PC-9 (cell line): Measurements from ENCODE around the gene DDX43. TPM values are rescaled to one million over a fixed set of nuclear protein-coding genes. Genes with fewer than 3 reads are reported as not detected.

ENCODE experiments used
- BruUV-seq: library from RNA; stranded (reverse); fragments of 400-500 nt; replicated peaks from 2 replicates; lab custom pipeline; 2021; lab: Mats Ljungman, UMichigan
- CTCF ChIA-PET: fragments of 300-600 bp; sonication (Branson Sonifier 250); formaldehyde crosslinking; loops from one replicate; lab custom pipeline; 2022; ENCODE audit warnings: antibody characterized with exemption; lab: Charles Lee
- POLR2A ChIA-PET: fragments of 300-600 bp; sonication (Branson Sonifier 250); formaldehyde crosslinking; loops from one replicate; lab custom pipeline; 2022; ENCODE audit warnings: antibody characterized with exemption; ENCODE audit not compliant: unreplicated experiment; lab: Charles Lee
- DNase-seq, 2 experiments: peaks; one replicate each; pipeline versions ENCODE4 v3.0.0 to v3.0.0-alpha.2; 2015 to 2022; ENCODE audit warnings: mixed read lengths in 1 of 2
- H2AFZ ChIP-seq: fragments of 200-600 bp; sonication (generic); 2 replicates; pipeline ENCODE4 v1.8.1; 2017; ENCODE audit warnings: antibody characterized with exemption
- H3F3A ChIP-seq: fragments of 200-600 bp; sonication (generic); 2 replicates; pipeline ENCODE4 v1.8.1; 2017; ENCODE audit warnings: antibody characterized with exemption, mild to moderate bottlenecking, low read depth; ENCODE audit not compliant: insufficient read depth
- H3K27ac ChIP-seq: fragments of 200-600 bp; sonication (generic); 2 replicates; pipeline ENCODE4 v1.6.1; 2016; ENCODE audit warnings: mixed run types
- H3K27me3 ChIP-seq: fragments of 200-600 bp; sonication (generic); 2 replicates; pipeline ENCODE4 v1.6.1; 2016; ENCODE audit warnings: low read depth, mixed run types; ENCODE audit not compliant: insufficient read depth
- H3K36me3 ChIP-seq: fragments of 200-600 bp; sonication (generic); 2 replicates; pipeline ENCODE4 v1.6.1; 2016; ENCODE audit warnings: low read depth, mixed run types
- H3K4me1 ChIP-seq: fragments of 200-600 bp; sonication (generic); replicated peaks from 2 replicates; pipeline ENCODE4 v1.6.1; 2016; ENCODE audit warnings: mixed run types; ENCODE audit not compliant: insufficient read depth
- H3K4me2 ChIP-seq: fragments of 200-600 bp; sonication (generic); 2 replicates; pipeline ENCODE4 v1.6.1; 2017; ENCODE audit warnings: mixed run types
- H3K4me3 ChIP-seq: fragments of 200-600 bp; sonication (generic); 2 replicates; pipeline ENCODE4 v1.6.1; 2016; ENCODE audit warnings: mixed run types
- H3K79me2 ChIP-seq: fragments of 200-600 bp; sonication (generic); 2 replicates; pipeline ENCODE4 v1.6.1; 2017; ENCODE audit warnings: low read depth, mixed run types
- H3K9me2 ChIP-seq: fragments of 200-600 bp; sonication (generic); 2 replicates; pipeline ENCODE4 v1.8.1; 2017; ENCODE audit warnings: mild to moderate bottlenecking; ENCODE audit not compliant: insufficient read depth
- H3K9me3 ChIP-seq: fragments of 200-600 bp; sonication (generic); 2 replicates; pipeline ENCODE4 v1.8.1; 2016; ENCODE audit warnings: low read depth; ENCODE audit not compliant: insufficient read depth
- H4K20me1 ChIP-seq: fragments of 200-600 bp; sonication (generic); 2 replicates; pipeline ENCODE4 v1.8.1; 2017; ENCODE audit not compliant: insufficient read depth
- EZH2 ChIP-seq: fragments of 200-600 bp; sonication (generic); IDR thresholded peaks from 2 replicates; pipeline ENCODE4 v1.8.0; 2017; ENCODE audit warnings: antibody characterized with exemption, low read depth
- intact Hi-C: fragments of 100-400 bp; cut with micrococcal nuclease; formaldehyde crosslinking; loops from one replicate; pipeline ENCODE4 v1.10.0; 2022; ENCODE audit not compliant: unreplicated experiment
- total RNA-seq: library from RNA; stranded (reverse); gene quantifications from 2 replicates; pipeline ENCODE4 v1.2.3, GENCODE V29; 2021
- TF ChIP-seq, protein P1 (sequence below): fragments of 200-600 bp; sonication (generic); conservative IDR thresholded peaks from 2 replicates; pipeline ENCODE4 v1.6.1; 2017; ENCODE audit warnings: mixed run types, antibody characterized with exemption, mild to moderate bottlenecking, moderate library complexity

Gene DDX43
- total RNA-seq, 1 experiment from 2014 or later, result 5.0 TPM

- intact Hi-C loops, result loop anchor here (5.0 kb wide), 1 partner anchor 47 kb away; no protein-coding TSS in a partner anchor
- Histone ChIP-seq H3K9me3 (no peaks in the 10 kb centered on the region), H3K27me3 (no peaks in the 10 kb centered on the region), H4K20me1 (no peaks in the 10 kb centered on the region), H3K4me3 (no peak overlapping the region), H3K27ac (no peak overlapping the region), H3K36me3 (peaks cover 4% of the 10 kb centered on the region; the same call in 1 of the 2 replicates), H3K9me2 (no peaks in the 10 kb centered on the region), H3F3A (peaks cover 32% of the 10 kb centered on the region), H3K79me2 (peaks cover 28% of the 10 kb centered on the region), H3K4me2 (no peak overlapping the region), H3K4me1 (peaks cover 19% of the 10 kb centered on the region), H2AFZ (no peak overlapping the region)
- ChIA-PET POLR2A (no interaction called here), CTCF (no interaction called here)
- BruUV-seq, result no TSS peak
- no peak for DNase-seq
- no peak for TF ChIP-seq EZH2
- TF ChIP-seq, protein P1, sequence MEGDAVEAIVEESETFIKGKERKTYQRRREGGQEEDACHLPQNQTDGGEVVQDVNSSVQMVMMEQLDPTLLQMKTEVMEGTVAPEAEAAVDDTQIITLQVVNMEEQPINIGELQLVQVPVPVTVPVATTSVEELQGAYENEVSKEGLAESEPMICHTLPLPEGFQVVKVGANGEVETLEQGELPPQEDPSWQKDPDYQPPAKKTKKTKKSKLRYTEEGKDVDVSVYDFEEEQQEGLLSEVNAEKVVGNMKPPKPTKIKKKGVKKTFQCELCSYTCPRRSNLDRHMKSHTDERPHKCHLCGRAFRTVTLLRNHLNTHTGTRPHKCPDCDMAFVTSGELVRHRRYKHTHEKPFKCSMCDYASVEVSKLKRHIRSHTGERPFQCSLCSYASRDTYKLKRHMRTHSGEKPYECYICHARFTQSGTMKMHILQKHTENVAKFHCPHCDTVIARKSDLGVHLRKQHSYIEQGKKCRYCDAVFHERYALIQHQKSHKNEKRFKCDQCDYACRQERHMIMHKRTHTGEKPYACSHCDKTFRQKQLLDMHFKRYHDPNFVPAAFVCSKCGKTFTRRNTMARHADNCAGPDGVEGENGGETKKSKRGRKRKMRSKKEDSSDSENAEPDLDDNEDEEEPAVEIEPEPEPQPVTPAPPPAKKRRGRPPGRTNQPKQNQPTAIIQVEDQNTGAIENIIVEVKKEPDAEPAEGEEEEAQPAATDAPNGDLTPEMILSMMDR, result no peak
Observed at GRCh38 chr6:73460056-73460455, 65.4 kb downstream of the DDX43 start.

- POLR2A ChIA-PET, result interaction anchor here (0.5 to 1.7 kb wide), 12 partner anchors 11 to 1814 kb away, joined by 3 to 18 read pairs (median 6); partner anchors contain the start of genes CGAS, EEF1A1 and SLC17A5
- Histone ChIP-seq H3K79me2 (peaks cover 34% of the 10 kb centered on the region), H3K36me3 (peaks cover 9% of the 10 kb centered on the region), H4K20me1 (no peaks in the 10 kb centered on the region), H3K9me3 (no peaks in the 10 kb centered on the region), H3K4me1 (peaks cover 11% of the 10 kb centered on the region), H3K27me3 (no peaks in the 10 kb centered on the region), H3K9me2 (no peaks in the 10 kb centered on the region), H3K27ac (peak within 1 kb of the TSS; percentile 93), H2AFZ (peak within 1 kb of the TSS; percentile 99), H3F3A (peaks cover 21% of the 10 kb centered on the region; the same call in 1 of the 2 replicates), H3K4me2 (peak within 1 kb of the TSS; percentile 84), H3K4me3 (peak within 1 kb of the TSS; percentile 89)
- TSS peak; percentile 62 for BruUV-seq
- CTCF ChIA-PET, result interaction anchor here (1.1 to 1.3 kb wide), 2 partner anchors 54 to 191 kb away, joined by 3 to 5 read pairs; no protein-coding TSS in a partner anchor
- peak; percentile 78 to 84 for DNase-seq
- TF ChIP-seq, protein P1, result no peak
- TF ChIP-seq EZH2, result no peak
- intact Hi-C loops, result loop anchor here (5.0 kb wide), 1 partner anchor 46 kb away; no protein-coding TSS in a partner anchor
Observed at GRCh38 chr6:73461537-73462350, 67.1 kb downstream of the DDX43 start, which contains the start of gene MTO1. Gene MTO1 (plus strand): TSS chr6:73461737. CDS start chr6:73461855, 118 bp downstream.

Other genes with a start within 250 kb of the DDX43 start
- 1.1 TPM in 1 of 2 replicates, not detected in the other for gene KHDC1L, start 169.3 kb upstream of the DDX43 start, total RNA-seq
- 14.3 and 16.2 TPM in 2 replicates for gene KHDC1, start 131.6 kb upstream of the DDX43 start, total RNA-seq
- not detected in 2 replicates for gene DPPA5, start 40.6 kb upstream of the DDX43 start, total RNA-seq
- not detected in 2 replicates for gene KHDC3L, start 32.2 kb upstream of the DDX43 start, total RNA-seq
- gene OOEP, start 24.9 kb upstream of the DDX43 start, total RNA-seq, result 10.9 and 12.2 TPM in 2 replicates
- gene CGAS, start 57.5 kb downstream of the DDX43 start, total RNA-seq, result 25.5 and 26.1 TPM in 2 replicates
- gene MTO1, start 66.9 kb downstream of the DDX43 start, total RNA-seq, result 27.2 and 29.3 TPM in 2 replicates
- gene EEF1A1, start 126.2 kb downstream of the DDX43 start, total RNA-seq, result 10,581 and 12,059 TPM in 2 replicates